ENCODE data around the gene KLHL29. TPM values are rescaled to one million over a fixed set of nuclear protein-coding genes. Genes with fewer than 3 reads are reported as not detected.

Gene KLHL29
- total and polyA plus RNA-seq, 4 donors: 0.29 to 2.3 (median 0.68) TPM

DNA sequence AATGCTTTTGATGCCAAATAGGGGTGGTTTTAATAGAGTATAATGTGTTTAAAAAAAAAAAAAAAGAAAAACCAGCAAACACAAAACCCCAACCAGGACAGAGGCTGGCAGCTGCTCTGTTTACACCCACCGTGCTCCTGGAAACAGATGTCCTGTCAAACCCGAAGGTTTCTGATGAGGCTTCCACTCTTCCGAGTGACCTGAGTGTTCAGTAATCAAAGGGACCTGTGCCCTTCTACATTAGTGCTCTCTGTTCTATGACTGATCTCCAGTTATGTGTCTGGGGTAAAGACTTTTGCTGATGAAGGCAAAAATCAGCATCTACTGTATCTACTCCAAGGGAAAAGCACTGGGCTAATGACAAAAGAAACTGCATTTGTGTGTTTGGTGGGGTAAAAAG lies 3.5 kb upstream of the KLHL29 start:
- Histone ChIP-seq H3K9me3 (ENCODE audit: control insufficient read depth in 4 of 4, low read length in 3 of 4) (no peaks in the 10 kb centered on the region), H3K9ac (ENCODE audit: low read depth in 1 of 2, low read length in 2 of 2) (no peak overlapping the region), H3K4me1 (ENCODE audit: control insufficient read depth in 4 of 4, insufficient read depth in 4 of 4, low read length in 3 of 4) (peaks cover 7 to 16% (median 12%) of the 10 kb centered on the region in 4 donors), H3K4me3 (ENCODE audit: low read depth in 1 of 3, low read length in 3 of 3) (no peak overlapping the region), H3K36me3 (ENCODE audit: control insufficient read depth in 4 of 4, insufficient read depth in 3 of 4, low read depth in 1 of 4, low read length in 3 of 4) (no peaks in the 10 kb centered on the region), H3K27ac (ENCODE audit: low read depth in 1 of 2, low read length in 2 of 2) (no peak overlapping the region), H3K27me3 (ENCODE audit: control insufficient read depth in 4 of 4, insufficient read depth in 4 of 4, low read length in 3 of 4) (peaks cover 0 to 2% (median under 1%) of the 10 kb centered on the region in 4 donors)
- TF ChIP-seq SP1 (IDR thresholded peaks at IDR 0.05) (peak; percentile 25), HNF4A (conservative IDR thresholded peaks at IDR 0.05) (no peak)
- no peak for DNase-seq (ENCODE audit: low spot score)
- WGBS: 31% methylated on average over 3 of the region's 3 CpGs

DNA sequence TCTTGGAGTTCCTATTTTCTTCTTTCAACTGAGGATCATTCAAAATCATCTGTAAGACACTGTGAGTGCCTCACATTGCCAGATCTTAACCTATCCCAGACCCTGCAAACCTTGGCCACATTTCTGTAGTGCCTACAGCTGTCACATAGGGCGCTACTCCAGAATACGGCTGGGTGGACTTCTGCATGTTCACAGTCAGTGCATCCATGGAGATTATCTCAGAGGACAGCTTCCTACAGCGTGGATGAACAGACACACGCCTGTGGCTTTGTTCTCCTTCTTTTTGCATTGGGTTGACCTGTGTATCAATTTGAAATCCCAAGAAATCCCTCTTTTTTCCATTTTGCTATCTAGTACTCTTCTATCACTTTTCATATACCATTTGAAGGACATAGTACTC lies 1.9 kb upstream of the KLHL29 start:
- TF ChIP-seq ATF3 (IDR thresholded peaks at IDR 0.05): no peak
- Histone ChIP-seq H3K9ac (ENCODE audit: low read depth in 1 of 2, low read length in 2 of 2) (no peak overlapping the region), H3K27me3 (ENCODE audit: control insufficient read depth in 4 of 4, insufficient read depth in 4 of 4, low read length in 3 of 4) (peaks cover 0 to 4% (median under 1%) of the 10 kb centered on the region in 4 donors), H3K4me1 (ENCODE audit: control insufficient read depth in 4 of 4, insufficient read depth in 4 of 4, low read length in 3 of 4) (peaks cover 15 to 24% (median 20%) of the 10 kb centered on the region in 4 donors), H3K9me3 (ENCODE audit: control insufficient read depth in 4 of 4, low read length in 3 of 4) (no peaks in the 10 kb centered on the region), H3K4me3 (ENCODE audit: low read depth in 1 of 3, low read length in 3 of 3) (no peak overlapping the region), H3K27ac (ENCODE audit: low read depth in 1 of 2, low read length in 2 of 2) (no peak overlapping the region), H3K36me3 (ENCODE audit: control insufficient read depth in 4 of 4, insufficient read depth in 3 of 4, low read depth in 1 of 4, low read length in 3 of 4) (no peaks in the 10 kb centered on the region)
- 90% methylated on average over 4 of the region's 4 CpGs for WGBS
- DNase-seq (ENCODE audit: low spot score): no peak

GRCh38 chr2:23385351-23385747 lies 370 bp downstream of the KLHL29 start:
- Histone ChIP-seq H3K4me1 (ENCODE audit: control insufficient read depth in 4 of 4, insufficient read depth in 4 of 4, low read length in 3 of 4) (peaks cover 15 to 24% (median 20%) of the 10 kb centered on the region in 4 donors), H3K36me3 (ENCODE audit: control insufficient read depth in 4 of 4, insufficient read depth in 3 of 4, low read depth in 1 of 4, low read length in 3 of 4) (no peaks in the 10 kb centered on the region), H3K9me3 (ENCODE audit: control insufficient read depth in 4 of 4, low read length in 3 of 4) (no peaks in the 10 kb centered on the region), H3K9ac (ENCODE audit: low read depth in 1 of 2, low read length in 2 of 2) (no peak overlapping the region), H3K27ac (ENCODE audit: low read depth in 1 of 2, low read length in 2 of 2) (no peak overlapping the region), H3K27me3 (ENCODE audit: control insufficient read depth in 4 of 4, insufficient read depth in 4 of 4, low read length in 3 of 4) (peaks cover 0 to 6% (median 3%) of the 10 kb centered on the region in 4 donors), H3K4me3 (ENCODE audit: low read depth in 1 of 3, low read length in 3 of 3) (peak overlapping the region in 2 of 3 donors; percentile 34 to 82)
- TF ChIP-seq REST (IDR thresholded peaks at IDR 0.05) (no peak), EGR1 (IDR thresholded peaks at IDR 0.05; ENCODE audit: low read depth in 2 of 2) (no peak), ATF3 (IDR thresholded peaks at IDR 0.05) (no peak), FOXA2 (IDR thresholded peaks at IDR 0.05) (no peak), JUND (IDR thresholded peaks at IDR 0.05) (no peak), HNF4G (IDR thresholded peaks at IDR 0.05) (no peak), GABPA (IDR thresholded peaks at IDR 0.05 in 1 of 2, conservative IDR thresholded peaks at IDR 0.05 in 1 of 2) (no peak), SP1 (IDR thresholded peaks at IDR 0.05) (no peak), RXRA (IDR thresholded peaks at IDR 0.05) (no peak)
- no peak for DNase-seq (ENCODE audit: low spot score)
- 1% methylated on average over 48 of the region's 52 CpGs for WGBS

Measured in liver (tissue), 9 donors.